HepG2 (cell line): Measurements from ENCODE around the gene EGFL8. TPM values are rescaled to one million over a fixed set of nuclear protein-coding genes. Genes with fewer than 3 reads are reported as not detected.

Experiments used
- ATAC-seq: fragments of 200-7000 bp; cut with Tn5 transposase; 3 replicates; pipeline ENCODE4 v1.9.1; 2020; ENCODE audit warnings: mild to moderate bottlenecking, moderate library complexity
- BruUV-seq: library from RNA; stranded (reverse); fragments of 400-500 nt; replicated peaks from 2 replicates; lab custom pipeline; 2021; lab: Mats Ljungman, UMichigan
- CTCF ChIA-PET: fragments of 300-600 bp; formaldehyde crosslinking; extraction: SDS; loops from one replicate; lab custom pipeline; 2021; ENCODE audit warnings: low total read pairs, inconsistent platforms, low intra/inter-chr PET ratio; lab: Yijun Ruan, JAX
- POLR2A ChIA-PET: fragments of 350-600 bp; sonication (Branson Sonifier 250); formaldehyde crosslinking; loops from one replicate; lab custom pipeline; 2020; ENCODE audit warnings: antibody characterized with exemption, inconsistent platforms; lab: Yijun Ruan, JAX
- DNase-seq: peaks from one replicate; pipeline ENCODE4 v3.0.0-alpha.2; 2015; ENCODE audit warnings: low spot score
- FAIRE-seq: peaks from 3 replicates; lab custom pipeline; 2011; peaks lifted over from hg19 to GRCh38; lab: Jason Lieb, UNC
- H2AFZ ChIP-seq: one replicate; pipeline ENCODE4 v1.6.1; 2011; ENCODE audit warnings: low read length, inconsistent platforms
- H3K27ac ChIP-seq: fragments of 300-600 bp; 3 replicates; pipeline ENCODE4 v1.8.0; 2011; ENCODE audit warnings: mixed run types, mild to moderate bottlenecking, mixed read lengths, low read length, inconsistent platforms; ENCODE audit not compliant: insufficient read depth; ENCODE audit errors: extremely low read length
- H3K27me3 ChIP-seq, 2 experiments: fragments of 200-600 bp in 1 of 2; 2 replicates in 1 of 2; 3 replicates in 1 of 2; pipeline versions ENCODE4 v1.6.0 to v1.8.0; 2011; ENCODE audit warnings: low read length in 2 of 2, mild to moderate bottlenecking in 2 of 2, moderate library complexity in 2 of 2, inconsistent platforms in 1 of 2; ENCODE audit not compliant: insufficient read depth in 2 of 2, control insufficient read depth in 1 of 2
- H3K36me3 ChIP-seq, 2 experiments: fragments of 200-600 bp in 1 of 2; replicated peaks in 1 of 2; 2 replicates in 1 of 2; 3 replicates in 1 of 2; pipeline versions ENCODE4 v1.5.1 to v1.8.0; 2011; ENCODE audit warnings: low read length in 2 of 2, inconsistent platforms in 1 of 2; ENCODE audit not compliant: insufficient read depth in 2 of 2, control insufficient read depth in 1 of 2
- H3K4me1 ChIP-seq: 2 replicates; pipeline ENCODE4 v1.5.1; 2012; ENCODE audit warnings: low read length, inconsistent platforms; ENCODE audit not compliant: insufficient read depth
- H3K4me2 ChIP-seq: 2 replicates; pipeline ENCODE4 v1.6.0; 2011; ENCODE audit warnings: low read depth, low read length, inconsistent platforms
- H3K4me3 ChIP-seq, 3 experiments: fragments of 200-600 bp in 1 of 3; sonication (generic), shearing (Covaris generic) in 1 of 3; replicated peaks in 1 of 3; 2 replicates each; pipeline ENCODE4 v1.5.1; 2011 to 2016; ENCODE audit warnings: low read length in 3 of 3, inconsistent platforms in 2 of 3, low read depth in 2 of 3, mild to moderate bottlenecking in 2 of 3, control low read depth in 1 of 3, mixed read lengths in 1 of 3; ENCODE audit not compliant: insufficient read depth in 1 of 3
- H3K79me2 ChIP-seq: one replicate; pipeline ENCODE4 v1.6.1; 2011; ENCODE audit warnings: low read length, inconsistent platforms; ENCODE audit not compliant: insufficient read depth
- H3K9ac ChIP-seq: 2 replicates; pipeline ENCODE4 v1.6.0; 2011; ENCODE audit warnings: mild to moderate bottlenecking, low read depth, low read length, inconsistent platforms; ENCODE audit not compliant: insufficient read depth
- H3K9me3 ChIP-seq: 2 replicates; pipeline ENCODE4 v1.5.1; 2012; ENCODE audit warnings: mild to moderate bottlenecking, low read length
- H4K20me1 ChIP-seq: 2 replicates; pipeline ENCODE4 v1.6.0; 2011; ENCODE audit warnings: inconsistent platforms, mild to moderate bottlenecking, low read length, moderate library complexity; ENCODE audit not compliant: insufficient read depth
- AGO2 ChIP-seq: fragments of 200-400 bp; formaldehyde crosslinking; optimal IDR thresholded peaks from 2 replicates; pipeline ENCODE3; 2017; ENCODE audit warnings: mild to moderate bottlenecking, low read depth, low read length, moderate library complexity
- CENPT ChIP-seq: sonication (generic); formaldehyde crosslinking; IDR thresholded peaks from 2 replicates; pipeline ENCODE4 v1.8.0; 2022; ENCODE audit warnings: low read depth, mild to moderate bottlenecking, moderate library complexity, missing genetic modification reagents
- GATA4 ChIP-seq: sonication (generic); IDR thresholded peaks from 2 replicates; pipeline ENCODE4 v1.6.1; 2016; ENCODE audit warnings: antibody characterized with exemption, low read depth, borderline replicate concordance
- HDAC2 ChIP-seq: sonication (generic); formaldehyde crosslinking; IDR thresholded peaks from 2 replicates; pipeline ENCODE4 v1.4.0; 2020; ENCODE audit warnings: missing genetic modification reagents
- MTA1 ChIP-seq: sonication (generic); formaldehyde crosslinking; IDR thresholded peaks from 2 replicates; pipeline ENCODE4 v1.4.0; 2020; ENCODE audit warnings: missing genetic modification reagents, mild to moderate bottlenecking, borderline replicate concordance
- POLR2A ChIP-seq, 2 experiments: IDR thresholded peaks; 2 replicates each; pipeline ENCODE4 v1.6.1; 2011; ENCODE audit warnings: low read depth in 2 of 2, low read length in 2 of 2, mild to moderate bottlenecking in 1 of 2, moderate library complexity in 1 of 2; ENCODE audit not compliant: insufficient read depth in 1 of 2
- RBFOX2 ChIP-seq: fragments of 200-400 bp; formaldehyde crosslinking; IDR thresholded peaks from 2 replicates; pipeline ENCODE4 v1.6.1; 2017; ENCODE audit warnings: low read depth, mild to moderate bottlenecking, low read length
- SIN3B ChIP-seq: fragments of 150-350 bp; IDR thresholded peaks from 2 replicates; pipeline ENCODE4 v1.6.1; 2014; ENCODE audit warnings: low read length
- TEAD2 ChIP-seq: sonication (generic); formaldehyde crosslinking; IDR thresholded peaks from 2 replicates; pipeline ENCODE4 v1.9.0; 2021; ENCODE audit warnings: missing genetic modification reagents
- ZBTB20 ChIP-seq: sonication (generic); formaldehyde crosslinking; IDR thresholded peaks from 2 replicates; pipeline ENCODE4 v1.8.1; 2023; ENCODE audit warnings: missing genetic modification reagents, low read depth, mild to moderate bottlenecking, borderline replicate concordance
- ZNF335 ChIP-seq: sonication (generic); formaldehyde crosslinking; IDR thresholded peaks from 2 replicates; pipeline ENCODE4 v1.4.0; 2020; ENCODE audit warnings: missing genetic modification reagents
- ZNF441 ChIP-seq: sonication (generic); formaldehyde crosslinking; IDR thresholded peaks from 2 replicates; pipeline ENCODE4 v1.7.0; 2021; ENCODE audit warnings: missing genetic modification reagents, borderline replicate concordance
- ZNF747 ChIP-seq: sonication (generic); formaldehyde crosslinking; IDR thresholded peaks from 2 replicates; pipeline ENCODE4 v1.8.1; 2023; ENCODE audit warnings: missing genetic modification reagents, mild to moderate bottlenecking, borderline replicate concordance
- WGBS: methylation state at CpG from one replicate; pipeline ENCODE4 v1.1.6; 2017; ENCODE audit warnings: low lambda C conversion rate; 5-methylcytosine and 5-hydroxymethylcytosine counted together
- in situ Hi-C: cut with HindIII; loops from 2 replicates; pipeline ENCODE4 v1.10.0; 2017; ENCODE audit warnings: low pct_unique_long_range_greater_than_20kb; ENCODE audit not compliant: extremely low pct_ligation_motif_present
- intact Hi-C: fragments of 100-400 bp; cut with micrococcal nuclease; formaldehyde crosslinking; loops from one replicate; pipeline ENCODE4 v1.10.0; 2022; ENCODE audit not compliant: unreplicated experiment
- polyA plus RNA-seq, 8 experiments: library from polyadenylated mRNA; depleted of rRNA in 3 of 8; stranded (reverse) in 7 of 8; unstranded in 1 of 8; fragments of >200 nt; fragmentation: Illumina TruSeq in 4 of 8; extraction: Trizol in 4 of 8; gene quantifications; 2 replicates each; pipeline versions ENCODE4 v1.2.1 to v1.2.3, GENCODE V29; 2011 to 2016; ENCODE audit warnings: low read depth in 4 of 8, missing spikeins in 1 of 8, mixed read lengths in 1 of 8; ENCODE audit not compliant: insufficient read depth in 1 of 8
- total RNA-seq, 5 experiments: library from RNA; depleted of rRNA; stranded (reverse); fragments of >200 nt; fragmentation: Illumina TruSeq; extraction: Trizol; gene quantifications; 2 replicates each; pipeline ENCODE4 v1.2.3, GENCODE V29; 2016; ENCODE audit warnings: low read depth in 1 of 5
- TF ChIP-seq, protein P1 (sequence below): sonication (generic); formaldehyde crosslinking; IDR thresholded peaks from 2 replicates; pipeline ENCODE4 v1.8.1; 2023; ENCODE audit warnings: mild to moderate bottlenecking, moderate library complexity, missing genetic modification reagents
- TF ChIP-seq, protein P2 (sequence below): sonication (generic); formaldehyde crosslinking; IDR thresholded peaks from 2 replicates; pipeline ENCODE4 v1.8.0; 2022; ENCODE audit warnings: mild to moderate bottlenecking, missing genetic modification reagents; ENCODE audit not compliant: insufficient replicate concordance
- TF ChIP-seq, protein P3 (sequence below): sonication (generic); formaldehyde crosslinking; IDR thresholded peaks from 2 replicates; pipeline ENCODE4 v1.5.0; 2020; ENCODE audit warnings: mild to moderate bottlenecking, missing genetic modification reagents

The EGFL8 gene
- total and polyA plus RNA-seq, 2 of the 13 experiments (the other 11 are each of a cell fraction or from before 2014, with no cell fraction given) = 10.0 to 11.5 TPM

DNA sequence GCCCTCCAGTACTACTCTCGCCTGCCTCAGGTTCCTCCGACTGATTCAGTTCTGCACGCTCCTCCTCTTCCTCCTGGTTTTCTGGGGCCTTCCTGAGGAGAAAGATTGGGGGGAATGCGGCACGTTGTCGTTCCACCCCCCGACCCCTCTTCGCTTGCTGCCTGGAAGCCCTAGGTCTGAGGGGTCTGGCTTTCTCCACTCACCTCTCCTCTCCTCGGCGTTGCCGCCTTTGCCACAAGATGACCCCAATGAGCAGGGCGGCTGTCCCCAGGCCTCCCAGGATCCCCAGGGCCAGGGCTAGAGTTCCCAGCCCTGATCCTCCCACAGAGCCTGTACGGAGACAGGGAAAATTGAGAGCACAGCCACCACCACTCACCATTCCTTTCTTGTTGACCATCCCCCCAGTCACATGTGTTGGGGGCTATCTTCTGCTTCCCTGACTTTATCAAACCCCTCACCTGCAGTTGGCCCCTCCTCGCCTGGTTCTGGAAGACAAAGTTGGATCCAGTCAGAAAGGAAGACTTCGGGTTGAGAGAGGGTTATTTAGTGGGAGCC is 16.8 kb downstream of the EGFL8 start:
- Histone ChIP-seq H3K27me3 (no peaks in the 10 kb centered on the region), H3K9me3 (no peaks in the 10 kb centered on the region), H3K36me3 (peaks cover 20 to 33% of the 10 kb centered on the region in 2 experiments; a peak in 4 of 5 replicates), H3K27ac (no peak overlapping the region), H3K9ac (no peak overlapping the region), H3K4me1 (peaks cover 28% of the 10 kb centered on the region), H3K4me3 (no peak overlapping the region), H3K4me2 (no peak overlapping the region), H3K79me2 (peaks cover 20% of the 10 kb centered on the region), H4K20me1 (no peaks in the 10 kb centered on the region), H2AFZ (no peak overlapping the region)
- 97% methylated on average over 15 of the region's 15 CpGs for WGBS
- in situ Hi-C loops (no loop called here), intact Hi-C loops (no loop called here)
- DNase-seq = no peak
- POLR2A ChIA-PET = interaction anchor here (2.4 to 5.8 kb wide), 2 partner anchors 7 to 14 kb away, joined by 18 to 127 read pairs; partner anchors contain the start of gene PBX2
- no peak for ATAC-seq
- no TSS peak for BruUV-seq
- CTCF ChIA-PET = no interaction called here
- FAIRE-seq = no peak
- TF ChIP-seq ZBTB20 (no peak), HDAC2 (CRISPR knock-in tag) (no peak), GATA4 (no peak), AGO2 (peak; percentile 72), RBFOX2 (peak; percentile 54), ZNF441 (CRISPR knock-in tag) (no peak), CENPT (no peak), ZNF747 (0 out of 2 replicates have a peak, but pooled peaks have one; percentile 26), TEAD2 (no peak), ZNF335 (CRISPR knock-in tag) (no peak), POLR2A (IDR thresholded peaks at IDR 0.05; ENCODE audit: insufficient read depth in 1 of 2, low read depth in 2 of 2, low read length in 2 of 2) (peak in 1 of 2 experiments; percentile 30; a peak in 1 of 4 replicates), SIN3B (no peak), MTA1 (CRISPR knock-in tag) (0 out of 2 replicates have a peak, but pooled peaks have one; percentile 21)
- TF ChIP-seq, protein P1, sequence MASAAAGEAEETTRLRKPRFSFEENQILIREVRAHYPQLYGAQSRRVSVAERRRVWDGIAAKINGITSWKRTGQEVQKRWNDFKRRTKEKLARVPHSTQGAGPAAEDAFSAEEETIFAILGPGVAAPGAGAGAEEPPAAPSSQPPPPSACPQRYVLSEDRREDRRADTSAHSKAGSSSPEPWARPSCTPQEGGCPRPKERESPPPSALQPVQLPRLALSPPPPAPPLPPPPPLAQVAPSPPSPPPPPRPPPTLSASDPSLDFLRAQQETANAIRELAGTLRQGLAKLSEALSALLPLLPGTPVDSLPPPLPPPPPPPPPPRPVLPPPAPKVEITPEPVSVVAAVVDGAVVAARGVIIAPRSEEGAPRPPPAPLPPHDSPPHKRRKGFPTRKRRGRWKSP (CRISPR knock-in tag) = no peak
- TF ChIP-seq, protein P2, sequence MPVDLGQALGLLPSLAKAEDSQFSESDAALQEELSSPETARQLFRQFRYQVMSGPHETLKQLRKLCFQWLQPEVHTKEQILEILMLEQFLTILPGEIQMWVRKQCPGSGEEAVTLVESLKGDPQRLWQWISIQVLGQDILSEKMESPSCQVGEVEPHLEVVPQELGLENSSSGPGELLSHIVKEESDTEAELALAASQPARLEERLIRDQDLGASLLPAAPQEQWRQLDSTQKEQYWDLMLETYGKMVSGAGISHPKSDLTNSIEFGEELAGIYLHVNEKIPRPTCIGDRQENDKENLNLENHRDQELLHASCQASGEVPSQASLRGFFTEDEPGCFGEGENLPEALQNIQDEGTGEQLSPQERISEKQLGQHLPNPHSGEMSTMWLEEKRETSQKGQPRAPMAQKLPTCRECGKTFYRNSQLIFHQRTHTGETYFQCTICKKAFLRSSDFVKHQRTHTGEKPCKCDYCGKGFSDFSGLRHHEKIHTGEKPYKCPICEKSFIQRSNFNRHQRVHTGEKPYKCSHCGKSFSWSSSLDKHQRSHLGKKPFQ (CRISPR knock-in tag) = no peak
- TF ChIP-seq, protein P3, sequence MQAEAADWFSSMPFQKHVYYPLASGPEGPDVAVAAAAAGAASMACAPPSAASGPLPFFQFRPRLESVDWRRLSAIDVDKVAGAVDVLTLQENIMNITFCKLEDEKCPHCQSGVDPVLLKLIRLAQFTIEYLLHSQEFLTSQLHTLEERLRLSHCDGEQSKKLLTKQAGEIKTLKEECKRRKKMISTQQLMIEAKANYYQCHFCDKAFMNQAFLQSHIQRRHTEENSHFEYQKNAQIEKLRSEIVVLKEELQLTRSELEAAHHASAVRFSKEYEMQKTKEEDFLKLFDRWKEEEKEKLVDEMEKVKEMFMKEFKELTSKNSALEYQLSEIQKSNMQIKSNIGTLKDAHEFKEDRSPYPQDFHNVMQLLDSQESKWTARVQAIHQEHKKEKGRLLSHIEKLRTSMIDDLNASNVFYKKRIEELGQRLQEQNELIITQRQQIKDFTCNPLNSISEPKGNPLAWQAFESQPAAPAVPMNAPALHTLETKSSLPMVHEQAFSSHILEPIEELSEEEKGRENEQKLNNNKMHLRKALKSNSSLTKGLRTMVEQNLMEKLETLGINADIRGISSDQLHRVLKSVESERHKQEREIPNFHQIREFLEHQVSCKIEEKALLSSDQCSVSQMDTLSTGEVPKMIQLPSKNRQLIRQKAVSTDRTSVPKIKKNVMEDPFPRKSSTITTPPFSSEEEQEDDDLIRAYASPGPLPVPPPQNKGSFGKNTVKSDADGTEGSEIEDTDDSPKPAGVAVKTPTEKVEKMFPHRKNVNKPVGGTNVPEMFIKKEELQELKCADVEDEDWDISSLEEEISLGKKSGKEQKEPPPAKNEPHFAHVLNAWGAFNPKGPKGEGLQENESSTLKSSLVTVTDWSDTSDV (CRISPR knock-in tag) = no peak
- TF ChIP-seq, all 625 proteins: peak for 5
